BJ (cell line): ENCODE results near the gene MAN2A1. TPM values are rescaled to one million over a fixed set of nuclear protein-coding genes. Genes with fewer than 3 reads are reported as not detected.

Experiments used
- CTCF ChIA-PET: fragments of 350-600 bp; formaldehyde crosslinking; extraction: SDS; loops from one replicate; lab custom pipeline; 2021; ENCODE audit warnings: antibody characterized with exemption, inconsistent platforms; lab: Yijun Ruan, JAX
- POLR2A ChIA-PET: fragments of 300-600 bp; sonication (Branson Sonifier 250); formaldehyde crosslinking; extraction: SDS; loops from one replicate; lab custom pipeline; 2021; ENCODE audit warnings: antibody characterized with exemption; lab: Charles Lee
- DNase-seq: peaks from one replicate; pipeline ENCODE4 v3.0.0-alpha.2; 2011; ENCODE audit warnings: low read depth
- H3K27me3 ChIP-seq: 2 replicates; pipeline ENCODE4 v1.6.0; 2011; ENCODE audit warnings: low read length; ENCODE audit not compliant: control insufficient read depth, insufficient read depth
- H3K36me3 ChIP-seq: 2 replicates; pipeline ENCODE4 v1.5.1; 2011; ENCODE audit warnings: low read length; ENCODE audit not compliant: control insufficient read depth, insufficient read depth
- H3K4me3 ChIP-seq: 2 replicates; pipeline ENCODE4 v1.5.1; 2011; ENCODE audit warnings: low read depth, mild to moderate bottlenecking, control low read depth, low read length
- polyA plus RNA-seq: library from polyadenylated mRNA; depleted of rRNA; stranded (reverse); fragments of >200 nt; gene quantifications from 2 replicates; pipeline ENCODE4 v1.2.3, GENCODE V29; 2011
- TF ChIP-seq, protein P1 (sequence below): IDR thresholded peaks from 2 replicates; pipeline ENCODE4 v1.5.1; 2011; ENCODE audit warnings: low read depth, mild to moderate bottlenecking, control low read depth, inconsistent platforms, low read length, moderate library complexity; ENCODE audit not compliant: insufficient read depth

Gene MAN2A1
- polyA plus RNA-seq, 1 experiment: 18.4 TPM

- ChIA-PET POLR2A (no interaction called here), CTCF (no interaction called here)
- Histone ChIP-seq H3K36me3 (no peaks in the 10 kb centered on the region), H3K4me3 (no peak overlapping the region), H3K27me3 (peaks cover 1% of the 10 kb centered on the region; the same call in 1 of the 2 replicates)
- TF ChIP-seq, protein P1, sequence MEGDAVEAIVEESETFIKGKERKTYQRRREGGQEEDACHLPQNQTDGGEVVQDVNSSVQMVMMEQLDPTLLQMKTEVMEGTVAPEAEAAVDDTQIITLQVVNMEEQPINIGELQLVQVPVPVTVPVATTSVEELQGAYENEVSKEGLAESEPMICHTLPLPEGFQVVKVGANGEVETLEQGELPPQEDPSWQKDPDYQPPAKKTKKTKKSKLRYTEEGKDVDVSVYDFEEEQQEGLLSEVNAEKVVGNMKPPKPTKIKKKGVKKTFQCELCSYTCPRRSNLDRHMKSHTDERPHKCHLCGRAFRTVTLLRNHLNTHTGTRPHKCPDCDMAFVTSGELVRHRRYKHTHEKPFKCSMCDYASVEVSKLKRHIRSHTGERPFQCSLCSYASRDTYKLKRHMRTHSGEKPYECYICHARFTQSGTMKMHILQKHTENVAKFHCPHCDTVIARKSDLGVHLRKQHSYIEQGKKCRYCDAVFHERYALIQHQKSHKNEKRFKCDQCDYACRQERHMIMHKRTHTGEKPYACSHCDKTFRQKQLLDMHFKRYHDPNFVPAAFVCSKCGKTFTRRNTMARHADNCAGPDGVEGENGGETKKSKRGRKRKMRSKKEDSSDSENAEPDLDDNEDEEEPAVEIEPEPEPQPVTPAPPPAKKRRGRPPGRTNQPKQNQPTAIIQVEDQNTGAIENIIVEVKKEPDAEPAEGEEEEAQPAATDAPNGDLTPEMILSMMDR: no peak
- no peak for DNase-seq
Observed at GRCh38 chr5:109905906-109906305, 216.2 kb downstream of the MAN2A1 start.

- Histone ChIP-seq H3K4me3 (no peak overlapping the region), H3K27me3 (peaks cover 1% of the 10 kb centered on the region; the same call in 1 of the 2 replicates), H3K36me3 (no peaks in the 10 kb centered on the region)
- TF ChIP-seq, protein P1: no peak
- ChIA-PET CTCF (no interaction called here), POLR2A (no interaction called here)
- DNase-seq: no peak
Observed at GRCh38 chr5:109907189-109907588, 217.5 kb downstream of the MAN2A1 start.

DNA sequence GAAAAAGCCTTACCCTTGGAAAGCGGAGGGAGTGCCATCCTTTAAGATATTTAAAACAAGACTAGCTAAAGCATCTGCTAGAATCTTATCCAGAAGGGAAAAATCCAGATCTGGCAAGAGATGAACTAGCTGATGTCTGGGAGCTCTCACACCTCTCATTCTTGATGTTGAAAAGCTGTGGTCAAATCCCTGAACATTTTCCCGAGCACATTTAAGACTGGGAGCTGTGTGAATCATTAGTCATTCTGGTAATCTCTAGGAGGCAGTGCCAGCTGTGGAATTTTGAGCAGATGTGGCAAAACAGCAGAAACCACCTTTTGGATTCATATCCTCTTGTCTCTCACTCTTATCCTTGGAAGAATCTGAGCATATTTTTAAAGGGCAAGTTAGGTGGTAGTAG lies 218.0 kb downstream of the MAN2A1 start:
- DNase-seq: peak; percentile 44
- H3K4me3 ChIP-seq: no peak overlapping the region
- no peaks in the 10 kb centered on the region for H3K36me3 ChIP-seq
- ChIA-PET POLR2A (no interaction called here), CTCF (no interaction called here)
- H3K27me3 ChIP-seq: peaks cover 1% of the 10 kb centered on the region; the same call in 1 of the 2 replicates
- TF ChIP-seq, protein P1: no peak

DNA sequence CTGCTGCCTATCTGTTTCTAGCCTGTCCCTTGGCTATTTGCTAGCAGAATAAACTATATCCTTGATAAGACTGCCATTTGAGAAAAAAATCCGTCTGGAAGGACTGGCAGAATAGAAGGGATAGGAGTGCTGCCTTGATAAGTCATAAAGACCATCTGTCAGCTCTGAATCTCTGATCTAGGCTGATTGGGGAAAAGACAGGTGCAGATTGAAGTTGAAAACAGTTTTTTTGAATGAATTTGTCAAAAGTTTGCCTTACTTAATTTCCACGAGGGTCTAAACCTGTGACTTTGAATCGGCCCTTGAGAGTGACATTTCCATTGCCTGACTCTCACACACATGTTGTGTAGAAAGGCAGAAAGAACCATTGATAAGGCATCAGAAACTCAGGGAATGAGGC lies 218.6 kb downstream of the MAN2A1 start:
- no peak for DNase-seq
- ChIA-PET POLR2A (no interaction called here), CTCF (no interaction called here)
- no peaks in the 10 kb centered on the region for H3K27me3 ChIP-seq
- no peaks in the 10 kb centered on the region for H3K36me3 ChIP-seq
- no peak overlapping the region for H3K4me3 ChIP-seq
- TF ChIP-seq, protein P1: no peak

DNA sequence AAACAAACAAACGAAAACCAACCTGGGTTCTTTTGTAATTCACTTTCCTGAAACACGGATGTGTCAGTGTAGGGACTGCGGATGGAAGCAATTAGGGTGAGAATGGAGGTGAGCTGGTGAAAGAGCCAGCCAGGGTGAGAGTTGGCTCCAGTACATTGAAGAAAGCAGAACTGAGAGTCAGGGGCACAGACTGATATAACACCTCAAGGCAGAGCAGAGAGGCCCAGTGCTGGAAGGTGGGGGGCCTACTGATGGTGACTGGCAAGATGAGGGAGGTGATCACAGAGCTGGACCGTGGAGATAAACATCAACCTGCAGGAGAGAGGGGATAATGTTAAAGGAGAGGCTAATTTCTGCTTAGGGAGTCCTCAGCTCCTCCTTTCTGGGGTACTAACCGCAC lies 221.1 kb downstream of the MAN2A1 start:
- Histone ChIP-seq H3K36me3 (no peaks in the 10 kb centered on the region), H3K27me3 (no peaks in the 10 kb centered on the region), H3K4me3 (no peak overlapping the region)
- TF ChIP-seq, protein P1: no peak
- DNase-seq: no peak
- ChIA-PET CTCF (no interaction called here), POLR2A (no interaction called here)
